Neural progenitor cell (in vitro differentiated cells): ENCODE measurements around the gene TP63. TPM values are rescaled to one million over a fixed set of nuclear protein-coding genes. Genes with fewer than 3 reads are reported as not detected.
"Not testable (repeated sequence)": the region's sequence is repeated elsewhere in the genome, so short reads cannot be mapped to it uniquely, and the experiment has no call there.

Experiments used
- DNase-seq: peaks from one replicate; pipeline ENCODE4 v3.0.0-alpha.2; 2016; ENCODE audit warnings: low spot score
- H2AFZ ChIP-seq: fragments of 200-600 bp; sonication (generic); replicated peaks from 2 replicates; pipeline ENCODE4 v1.6.1; 2016; ENCODE audit warnings: antibody characterized with exemption
- H3F3A ChIP-seq: fragments of 200-600 bp; sonication (generic); 2 replicates; pipeline ENCODE4 v1.6.1; 2016; ENCODE audit warnings: antibody characterized with exemption, low read depth
- H3K27ac ChIP-seq: fragments of 200-600 bp; sonication (generic); 2 replicates; pipeline ENCODE4 v1.5.1; 2016; ENCODE audit warnings: mild to moderate bottlenecking
- H3K27me3 ChIP-seq: fragments of 200-600 bp; sonication (generic); 2 replicates; pipeline ENCODE4 v1.6.1; 2016; ENCODE audit warnings: mild to moderate bottlenecking, moderate library complexity
- H3K36me3 ChIP-seq: fragments of 200-600 bp; sonication (generic); 2 replicates; pipeline ENCODE4 v1.5.1; 2016
- H3K4me1 ChIP-seq: fragments of 200-600 bp; sonication (generic); 2 replicates; pipeline ENCODE4 v1.6.1; 2016; ENCODE audit warnings: mixed run types
- H3K4me2 ChIP-seq: fragments of 200-600 bp; sonication (generic); 2 replicates; pipeline ENCODE4 v1.6.1; 2016
- H3K4me3 ChIP-seq: fragments of 200-600 bp; sonication (generic); 2 replicates; pipeline ENCODE4 v1.5.1; 2016
- H3K79me2 ChIP-seq: fragments of 200-600 bp; sonication (generic); 2 replicates; pipeline ENCODE4 v1.6.1; 2016; ENCODE audit warnings: low read depth
- H3K9ac ChIP-seq: fragments of 200-600 bp; sonication (generic); 2 replicates; pipeline ENCODE4 v1.6.1; 2016
- H3K9me3 ChIP-seq: fragments of 200-600 bp; sonication (generic); 2 replicates; pipeline ENCODE4 v1.5.1; 2016; ENCODE audit warnings: low read depth
- H4K20me1 ChIP-seq: fragments of 200-600 bp; sonication (generic); 2 replicates; pipeline ENCODE4 v1.6.1; 2016; ENCODE audit warnings: low read depth
- H3K27ac Mint-ChIP-seq: 3 replicates; pipeline ENCODE4 v1.8.0; 2021; ENCODE audit warnings: mixed read lengths
- H3K27me3 Mint-ChIP-seq: 2 replicates; pipeline ENCODE4 v1.8.0; 2022; ENCODE audit warnings: low read depth, mild to moderate bottlenecking, inconsistent platforms, moderate library complexity, mixed read lengths; ENCODE audit not compliant: insufficient read depth
- H3K36me3 Mint-ChIP-seq: 3 replicates; pipeline ENCODE4 v1.8.0; 2021; ENCODE audit warnings: mixed read lengths
- H3K4me1 Mint-ChIP-seq: 3 replicates; pipeline ENCODE4 v1.8.0; 2021; ENCODE audit warnings: mixed read lengths
- H3K4me3 Mint-ChIP-seq: 3 replicates; pipeline ENCODE4 v1.8.0; 2021; ENCODE audit warnings: mild to moderate bottlenecking, moderate library complexity, mixed read lengths
- H3K9me3 Mint-ChIP-seq: 3 replicates; pipeline ENCODE4 v1.8.0; 2020; ENCODE audit warnings: mixed read lengths
- EZH2 ChIP-seq: fragments of 200-600 bp; sonication (generic); IDR thresholded peaks from 2 replicates; pipeline ENCODE4 v1.6.1; 2017; ENCODE audit warnings: antibody characterized with exemption, mild to moderate bottlenecking, moderate library complexity
- EZH2phosphoT487 ChIP-seq: fragments of 200-600 bp; sonication (generic); IDR thresholded peaks from 2 replicates; pipeline ENCODE4 v1.6.1; 2017; ENCODE audit warnings: antibody characterized with exemption
- total RNA-seq: library from RNA; depleted of rRNA; stranded (reverse); fragments of >200 nt; gene quantifications from 2 replicates; pipeline ENCODE4 v1.2.3, GENCODE V29; 2015; ENCODE audit warnings: low replicate concordance
- TF ChIP-seq, protein P1 (sequence below): fragments of 200-600 bp; sonication (generic); IDR thresholded peaks from 2 replicates; pipeline ENCODE4 v1.5.1; 2017; ENCODE audit warnings: antibody characterized with exemption, mild to moderate bottlenecking

TP63 gene
- total RNA-seq, 1 donor from 2014 or later: 0.62 TPM

DNA sequence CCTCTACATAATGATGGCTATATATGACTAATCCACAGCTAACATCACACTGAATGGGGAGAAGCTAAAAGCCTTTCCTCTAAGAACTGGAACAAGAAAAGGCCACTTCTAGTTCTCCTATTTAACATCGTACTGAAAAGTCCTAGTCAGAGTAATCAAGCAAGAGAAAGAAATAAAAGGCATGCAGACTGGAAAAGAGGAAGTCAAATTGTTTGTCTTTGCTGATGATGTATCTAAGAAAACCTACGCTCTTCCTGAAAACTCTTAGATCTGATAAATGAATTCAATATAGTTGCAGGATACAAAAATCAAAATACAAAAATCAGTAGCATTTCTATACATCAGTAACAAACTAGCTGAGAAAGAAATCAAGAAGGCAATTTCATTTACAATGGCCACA lies 116.9 kb downstream of the TP63 start:
- H3K27ac Mint-ChIP-seq: no peak overlapping the region
- no peak overlapping the region for H3K4me2 ChIP-seq

DNA sequence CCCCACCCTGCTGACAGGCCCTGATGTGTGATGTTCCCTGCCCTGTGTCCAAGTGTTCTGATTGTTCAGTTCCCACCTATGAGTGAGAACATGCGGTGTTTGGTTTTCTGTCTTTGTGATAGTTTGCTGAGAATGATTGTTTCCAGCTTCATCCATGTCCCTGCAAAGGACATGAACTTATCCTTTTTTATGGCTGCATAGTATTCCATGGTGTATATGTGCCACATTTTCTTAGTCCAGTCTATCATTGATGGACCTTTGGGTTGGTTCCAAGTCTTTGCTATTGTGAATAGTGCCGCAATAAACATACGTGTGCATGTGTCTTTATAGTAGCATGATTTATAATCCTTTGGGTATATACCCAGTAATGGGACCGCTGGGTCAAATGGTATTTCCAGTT lies 119.8 kb downstream of the TP63 start:
- DNase-seq, H3K36me3 Mint-ChIP-seq, H3K4me1 ChIP-seq, H3K79me2 ChIP-seq, H3K27ac Mint-ChIP-seq, H3K9me3 ChIP-seq, H3K36me3 ChIP-seq, H3K27me3 Mint-ChIP-seq, H3K9ac ChIP-seq, H3K9me3 Mint-ChIP-seq, H3K4me2 ChIP-seq, H4K20me1 ChIP-seq, H3K4me3 Mint-ChIP-seq, H3K4me3 ChIP-seq, H3K27ac ChIP-seq, H2AFZ ChIP-seq, H3K4me1 Mint-ChIP-seq, H3F3A ChIP-seq, H3K27me3 ChIP-seq: not testable (repeated sequence)

More for the DNA sequence above, 116.9 kb downstream of the TP63 start:
- Mint-ChIP-seq H3K36me3 (no peaks in the 10 kb centered on the region), H3K4me3 (no peak overlapping the region), H3K27me3 (peaks cover 2% of the 10 kb centered on the region), H3K9me3 (peaks cover 13% of the 10 kb centered on the region), H3K4me1 (no peaks in the 10 kb centered on the region)
- DNase-seq: no peak
- Histone ChIP-seq H3F3A (no peaks in the 10 kb centered on the region), H3K27me3 (no peaks in the 10 kb centered on the region), H3K79me2 (no peaks in the 10 kb centered on the region), H3K36me3 (no peaks in the 10 kb centered on the region), H2AFZ (no peak overlapping the region), H3K9ac (no peak overlapping the region), H4K20me1 (no peaks in the 10 kb centered on the region), H3K4me1 (no peaks in the 10 kb centered on the region), H3K27ac (peak overlapping the region; percentile 37), H3K4me3 (no peak overlapping the region), H3K9me3 (no peaks in the 10 kb centered on the region)
- TF ChIP-seq EZH2: no peak
- no peak for TF ChIP-seq EZH2phosphoT487
- TF ChIP-seq, protein P1, sequence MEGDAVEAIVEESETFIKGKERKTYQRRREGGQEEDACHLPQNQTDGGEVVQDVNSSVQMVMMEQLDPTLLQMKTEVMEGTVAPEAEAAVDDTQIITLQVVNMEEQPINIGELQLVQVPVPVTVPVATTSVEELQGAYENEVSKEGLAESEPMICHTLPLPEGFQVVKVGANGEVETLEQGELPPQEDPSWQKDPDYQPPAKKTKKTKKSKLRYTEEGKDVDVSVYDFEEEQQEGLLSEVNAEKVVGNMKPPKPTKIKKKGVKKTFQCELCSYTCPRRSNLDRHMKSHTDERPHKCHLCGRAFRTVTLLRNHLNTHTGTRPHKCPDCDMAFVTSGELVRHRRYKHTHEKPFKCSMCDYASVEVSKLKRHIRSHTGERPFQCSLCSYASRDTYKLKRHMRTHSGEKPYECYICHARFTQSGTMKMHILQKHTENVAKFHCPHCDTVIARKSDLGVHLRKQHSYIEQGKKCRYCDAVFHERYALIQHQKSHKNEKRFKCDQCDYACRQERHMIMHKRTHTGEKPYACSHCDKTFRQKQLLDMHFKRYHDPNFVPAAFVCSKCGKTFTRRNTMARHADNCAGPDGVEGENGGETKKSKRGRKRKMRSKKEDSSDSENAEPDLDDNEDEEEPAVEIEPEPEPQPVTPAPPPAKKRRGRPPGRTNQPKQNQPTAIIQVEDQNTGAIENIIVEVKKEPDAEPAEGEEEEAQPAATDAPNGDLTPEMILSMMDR: no peak

DNA sequence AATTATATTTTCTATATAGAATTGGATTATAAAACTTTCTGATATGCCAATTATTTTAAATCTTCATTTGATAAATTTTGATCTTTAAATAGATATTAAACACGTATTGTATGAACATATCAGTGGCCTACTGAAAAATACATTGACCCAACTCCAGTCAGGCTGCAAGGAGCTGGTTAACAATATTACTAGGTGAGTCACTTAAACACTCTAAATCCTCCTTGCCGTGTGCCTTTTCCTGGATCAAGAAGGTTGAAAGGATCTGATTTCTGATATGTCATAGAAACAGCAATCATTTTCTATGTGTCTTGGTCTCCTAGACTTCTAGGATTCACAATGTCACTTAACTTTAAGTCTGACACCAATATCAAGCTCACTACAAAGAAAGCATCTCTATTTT lies 123.2 kb downstream of the TP63 start:
- H3F3A ChIP-seq: no peaks in the 10 kb centered on the region
- H3K79me2 ChIP-seq: no peaks in the 10 kb centered on the region
- peaks cover 3% of the 10 kb centered on the region for H3K27me3 Mint-ChIP-seq
- H3K4me1 ChIP-seq: no peaks in the 10 kb centered on the region
- H3K36me3 ChIP-seq: no peaks in the 10 kb centered on the region
- TF ChIP-seq, protein P1: no peak
- TF ChIP-seq EZH2phosphoT487 (no peak), EZH2 (no peak)
- no peaks in the 10 kb centered on the region for H4K20me1 ChIP-seq
- H3K27ac Mint-ChIP-seq: no peak overlapping the region
- no peak overlapping the region for H3K27ac ChIP-seq
- no peak overlapping the region for H3K4me3 Mint-ChIP-seq
- H3K36me3 Mint-ChIP-seq: no peaks in the 10 kb centered on the region
- no peaks in the 10 kb centered on the region for H3K9me3 ChIP-seq
- H3K9me3 Mint-ChIP-seq: no peaks in the 10 kb centered on the region
- no peak overlapping the region for H3K4me2 ChIP-seq
- DNase-seq: no peak
- no peak overlapping the region for H3K9ac ChIP-seq
- no peaks in the 10 kb centered on the region for H3K4me1 Mint-ChIP-seq
- H2AFZ ChIP-seq: no peak overlapping the region
- no peak overlapping the region for H3K4me3 ChIP-seq
- H3K27me3 ChIP-seq: no peaks in the 10 kb centered on the region

DNA sequence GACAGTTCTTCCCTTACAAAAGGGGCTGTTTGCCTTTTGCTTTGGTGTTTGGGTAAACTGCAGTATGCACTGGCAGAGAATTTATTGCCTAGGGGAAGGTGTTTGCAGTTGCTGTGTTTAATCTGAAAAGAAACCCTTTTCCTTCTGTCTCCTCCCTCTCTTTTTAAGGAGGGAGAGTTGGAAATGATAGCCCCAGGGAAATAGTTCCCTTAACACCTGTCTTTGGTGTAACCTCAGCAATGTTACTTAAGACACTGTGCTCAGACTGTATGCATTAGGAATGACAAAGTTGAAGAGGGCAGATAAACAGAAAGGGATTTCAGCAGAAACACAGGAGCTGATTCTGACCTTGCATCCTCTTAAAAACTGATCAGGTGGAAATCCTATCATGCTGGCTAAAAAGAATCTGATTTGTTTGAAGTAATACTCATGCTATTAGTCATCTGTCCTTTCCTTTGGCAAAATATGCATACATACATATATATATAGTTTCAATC lies 125.4 kb downstream of the TP63 start:
- H4K20me1 ChIP-seq: no peaks in the 10 kb centered on the region
- H3K27ac Mint-ChIP-seq: no peak overlapping the region
- H3K9me3 Mint-ChIP-seq: peaks cover 3% of the 10 kb centered on the region
- no peaks in the 10 kb centered on the region for H3F3A ChIP-seq
- DNase-seq: no peak
- no peaks in the 10 kb centered on the region for H3K27me3 ChIP-seq
- TF ChIP-seq, protein P1: no peak
- TF ChIP-seq EZH2 (no peak), EZH2phosphoT487 (no peak)
- peaks cover 3% of the 10 kb centered on the region for H3K27me3 Mint-ChIP-seq
- no peak overlapping the region for H3K27ac ChIP-seq
- H3K4me1 Mint-ChIP-seq: no peaks in the 10 kb centered on the region
- no peaks in the 10 kb centered on the region for H3K9me3 ChIP-seq
- no peak overlapping the region for H2AFZ ChIP-seq
- no peaks in the 10 kb centered on the region for H3K4me1 ChIP-seq
- no peaks in the 10 kb centered on the region for H3K79me2 ChIP-seq
- no peaks in the 10 kb centered on the region for H3K36me3 Mint-ChIP-seq
- H3K4me2 ChIP-seq: no peak overlapping the region
- H3K9ac ChIP-seq: no peak overlapping the region
- H3K4me3 ChIP-seq: no peak overlapping the region
- H3K36me3 ChIP-seq: no peaks in the 10 kb centered on the region
- H3K4me3 Mint-ChIP-seq: no peak overlapping the region
